B cell (primary cell): ENCODE results near the gene AGXT.

Source experiments
- EZH2 ChIP-seq: IDR thresholded peaks from 2 replicates; pipeline ENCODE4 v1.6.1; 2012; ENCODE audit warnings: borderline replicate concordance, low read depth, mild to moderate bottlenecking, moderate library complexity, low read length; ENCODE audit not compliant: insufficient read depth, poor library complexity, severe bottlenecking
- TF ChIP-seq, protein P1 (sequence below): fragments of 200-600 bp; IDR thresholded peaks from one replicate; pipeline ENCODE4 v1.8.0; 2022; ENCODE audit warnings: antibody characterized with exemption, mild to moderate bottlenecking

DNA sequence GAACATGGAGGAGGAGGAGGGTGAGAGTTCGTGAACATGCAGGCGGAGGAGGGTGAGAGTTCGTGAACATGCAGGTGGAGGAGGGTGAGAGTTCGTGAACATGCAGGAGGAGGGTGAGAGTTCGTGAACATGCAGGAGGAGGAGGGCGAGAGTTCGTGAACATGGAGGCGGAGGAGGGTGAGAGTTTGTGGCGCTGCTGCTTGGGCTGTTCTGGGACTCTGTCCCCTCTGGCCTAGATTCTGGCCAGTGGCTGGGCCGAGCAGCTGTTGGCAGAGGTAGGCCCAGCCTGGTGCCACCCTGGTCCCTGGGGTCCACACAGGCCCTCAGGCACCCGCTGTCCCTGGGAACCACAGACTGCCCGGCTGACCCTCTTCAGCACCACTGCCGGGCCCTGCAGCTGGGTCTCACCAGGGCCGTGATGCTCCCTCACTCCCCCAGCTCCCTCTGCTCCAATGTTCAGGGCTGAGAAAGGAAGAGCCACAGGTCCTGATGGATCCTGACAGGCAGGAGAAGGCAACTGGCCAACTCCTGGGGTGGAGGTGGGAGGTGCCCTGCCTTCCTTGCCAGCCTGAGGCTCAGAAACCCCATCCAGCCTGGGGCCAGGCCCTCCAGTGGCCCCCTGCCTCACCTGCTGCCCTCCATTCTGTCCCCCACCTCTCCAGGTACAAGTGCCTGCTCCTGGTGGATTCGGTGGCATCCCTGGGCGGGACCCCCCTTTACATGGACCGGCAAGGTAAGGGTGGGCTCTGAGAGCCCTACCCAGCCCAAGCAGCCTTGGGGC is 3.9 kb downstream of the AGXT start:
- TF ChIP-seq, protein P1, sequence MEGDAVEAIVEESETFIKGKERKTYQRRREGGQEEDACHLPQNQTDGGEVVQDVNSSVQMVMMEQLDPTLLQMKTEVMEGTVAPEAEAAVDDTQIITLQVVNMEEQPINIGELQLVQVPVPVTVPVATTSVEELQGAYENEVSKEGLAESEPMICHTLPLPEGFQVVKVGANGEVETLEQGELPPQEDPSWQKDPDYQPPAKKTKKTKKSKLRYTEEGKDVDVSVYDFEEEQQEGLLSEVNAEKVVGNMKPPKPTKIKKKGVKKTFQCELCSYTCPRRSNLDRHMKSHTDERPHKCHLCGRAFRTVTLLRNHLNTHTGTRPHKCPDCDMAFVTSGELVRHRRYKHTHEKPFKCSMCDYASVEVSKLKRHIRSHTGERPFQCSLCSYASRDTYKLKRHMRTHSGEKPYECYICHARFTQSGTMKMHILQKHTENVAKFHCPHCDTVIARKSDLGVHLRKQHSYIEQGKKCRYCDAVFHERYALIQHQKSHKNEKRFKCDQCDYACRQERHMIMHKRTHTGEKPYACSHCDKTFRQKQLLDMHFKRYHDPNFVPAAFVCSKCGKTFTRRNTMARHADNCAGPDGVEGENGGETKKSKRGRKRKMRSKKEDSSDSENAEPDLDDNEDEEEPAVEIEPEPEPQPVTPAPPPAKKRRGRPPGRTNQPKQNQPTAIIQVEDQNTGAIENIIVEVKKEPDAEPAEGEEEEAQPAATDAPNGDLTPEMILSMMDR, result no peak
- no peak for TF ChIP-seq EZH2
